Activated CD4-positive, alpha-beta T cell treated with anti-CD3 and anti-CD28 coated beads for 36 hours (primary cell): ENCODE measurements around the gene SLC33A1. TPM values are rescaled to one million over a fixed set of nuclear protein-coding genes. Genes with fewer than 3 reads are reported as not detected.
"Not testable (repeated sequence)": the region's sequence is repeated elsewhere in the genome, so short reads cannot be mapped to it uniquely, and the experiment has no call there.

Experiments used
- ATAC-seq: fragments of 200-7000 bp; cut with Tn5 transposase; one replicate; pipeline ENCODE4 v1.10.0; 2021; ENCODE audit warnings: mild to moderate bottlenecking, moderate library complexity
- CTCF ChIA-PET: fragments of 350-600 bp; sonication (Branson Sonifier 250); formaldehyde crosslinking; loops from one replicate; lab custom pipeline; 2021; ENCODE audit warnings: antibody characterized with exemption; lab: Charles Lee
- POLR2A ChIA-PET: fragments of 350-600 bp; sonication (Branson Sonifier 250); formaldehyde crosslinking; loops from one replicate; lab custom pipeline; 2021; ENCODE audit warnings: antibody characterized with exemption, inconsistent platforms; lab: Charles Lee
- DNase-seq: peaks from one replicate; pipeline ENCODE4 v3.0.0-alpha.2; 2020
- H3K27ac Mint-ChIP-seq: one replicate; pipeline ENCODE4 v1.8.0; 2021; ENCODE audit warnings: mixed read lengths
- H3K27me3 Mint-ChIP-seq: one replicate; pipeline ENCODE4 v1.8.0; 2021; ENCODE audit warnings: mixed read lengths
- H3K36me3 Mint-ChIP-seq: one replicate; pipeline ENCODE4 v1.8.0; 2021; ENCODE audit warnings: low read depth, mixed read lengths
- H3K4me1 Mint-ChIP-seq: one replicate; pipeline ENCODE4 v1.8.0; 2021; ENCODE audit warnings: mixed read lengths
- H3K4me3 Mint-ChIP-seq: one replicate; pipeline ENCODE4 v1.8.0; 2021; ENCODE audit warnings: mild to moderate bottlenecking, moderate library complexity, mixed read lengths
- H3K9me3 Mint-ChIP-seq: one replicate; pipeline ENCODE4 v1.8.0; 2021; ENCODE audit warnings: low read depth, mixed read lengths
- intact Hi-C, 2 experiments: fragments of 100-400 bp; cut with DNase I in 1 of 2; cut with micrococcal nuclease in 1 of 2; formaldehyde crosslinking; loops; one replicate each; pipeline versions ENCODE4 v1.14.2 to v1.15.1; 2022 to 2024; cut with DNase I, micrococcal nuclease
- total RNA-seq, 2 experiments: library from RNA; stranded (reverse); gene quantifications; one replicate each; pipeline ENCODE4 v1.2.3, GENCODE V29; 2021

The SLC33A1 gene
- total RNA-seq, 2 experiments from 2014 or later = 19.2 to 19.9 TPM

DNA sequence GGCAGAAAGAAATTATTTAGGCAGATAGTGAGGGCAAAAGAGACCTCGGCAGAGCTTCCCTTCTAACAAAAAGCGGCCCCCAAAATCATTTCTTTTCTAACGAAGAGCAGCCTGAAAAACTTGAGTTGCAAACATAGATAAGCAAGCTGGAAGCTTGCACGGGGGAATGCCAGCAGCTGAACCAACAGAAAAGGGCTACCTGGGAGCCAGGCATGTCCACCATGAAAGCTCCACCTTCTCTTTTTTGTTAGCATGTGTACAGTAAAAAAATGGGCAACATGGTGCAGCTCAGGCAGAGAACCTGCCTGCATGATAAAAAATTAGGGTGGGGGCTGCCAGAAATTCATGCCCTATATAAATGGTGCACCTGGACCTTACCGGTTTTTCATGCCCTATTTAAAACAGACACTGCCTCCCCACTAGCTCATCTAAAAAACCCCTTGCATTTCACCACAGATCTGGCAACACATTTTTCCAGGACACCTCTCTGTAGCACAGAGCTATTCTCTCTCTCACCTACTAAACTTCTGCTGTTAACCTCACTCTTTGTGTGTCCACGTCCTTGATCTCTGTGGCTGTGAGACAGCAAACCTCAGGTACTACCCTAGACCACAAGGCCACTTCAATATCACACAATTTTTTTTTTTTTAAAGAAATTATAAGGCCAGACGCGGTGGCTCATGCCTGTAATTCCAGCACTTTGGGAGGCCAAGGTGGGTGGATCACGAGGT is 18.7 kb downstream of the SLC33A1 start:
- Mint-ChIP-seq H3K27ac (no peak overlapping the region), H3K27me3 (no peaks in the 10 kb centered on the region), H3K4me3 (no peak overlapping the region), H3K36me3 (peaks cover 10% of the 10 kb centered on the region), H3K9me3 (no peaks in the 10 kb centered on the region), H3K4me1 (no peaks in the 10 kb centered on the region)
- ChIA-PET CTCF (interaction anchor here (0.7 to 1.2 kb wide), 2 partner anchors 8 to 29 kb away, joined by 3 to 8 read pairs; partner anchors contain the start of gene C3orf33), POLR2A (no interaction called here)
- ATAC-seq (no peak), DNase-seq (no peak)
- intact Hi-C loops = no loop called here

DNA sequence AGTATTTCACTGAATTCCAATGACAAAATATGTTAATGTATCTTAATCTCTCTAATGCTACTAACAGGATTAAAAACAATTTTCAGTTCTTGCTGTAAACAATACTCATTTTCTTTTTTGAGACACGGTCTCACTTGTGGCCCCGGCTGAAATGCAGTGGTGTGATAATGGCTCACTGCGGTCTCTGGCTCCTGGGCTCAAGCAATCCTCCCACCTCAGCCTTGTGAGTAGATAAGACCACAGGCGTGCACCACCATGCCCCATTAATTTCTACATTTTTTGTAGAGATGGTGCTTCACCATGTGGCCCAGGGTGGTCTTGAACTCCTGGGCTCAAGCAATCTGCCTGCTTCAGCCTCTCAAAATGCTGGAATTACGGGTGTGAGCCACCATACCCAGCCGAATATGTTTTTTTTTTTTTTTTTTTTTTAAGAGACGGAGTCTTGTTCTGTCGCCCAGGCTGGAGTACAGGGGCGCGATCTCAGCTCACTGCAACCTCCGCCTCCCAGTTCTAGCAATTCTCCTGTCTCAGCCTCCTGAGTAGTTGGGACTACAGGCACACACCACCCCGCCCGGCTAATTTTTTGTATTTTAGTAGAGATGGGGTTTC is 25.6 kb downstream of the SLC33A1 start:
- ATAC-seq, POLR2A ChIA-PET, H3K27me3 Mint-ChIP-seq, H3K4me3 Mint-ChIP-seq, DNase-seq, H3K4me1 Mint-ChIP-seq, H3K27ac Mint-ChIP-seq, intact Hi-C loops, H3K9me3 Mint-ChIP-seq, H3K36me3 Mint-ChIP-seq: not testable (repeated sequence)
- CTCF ChIA-PET = interaction anchor here (1.6 kb wide), 1 partner anchor 22 kb away, joined by 4 read pairs; the partner anchor contains the start of gene C3orf33

DNA sequence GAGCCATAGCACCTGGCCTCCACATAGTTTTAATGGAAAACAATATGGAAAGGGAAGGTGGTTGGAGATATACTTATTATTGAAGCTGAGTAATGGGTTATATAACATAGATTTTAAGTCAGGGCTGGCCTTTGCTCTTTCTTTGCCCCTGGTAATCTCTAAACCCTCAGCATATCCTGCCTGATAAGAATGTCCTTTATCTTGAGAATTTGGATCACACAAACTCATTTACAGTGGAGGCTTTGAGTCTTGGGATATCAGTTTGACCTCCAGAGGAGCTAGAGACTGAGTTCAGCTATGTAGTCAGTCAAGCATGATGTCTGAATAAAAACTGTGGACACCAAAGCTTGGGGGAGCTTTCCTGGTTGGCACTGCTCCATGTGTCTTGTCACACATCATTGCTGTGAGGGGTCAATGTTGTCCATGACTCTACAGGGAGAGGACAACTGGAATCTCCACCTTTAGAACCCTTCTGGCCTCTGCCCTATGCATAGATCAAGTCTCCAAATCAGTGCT is 39.1 kb downstream of the SLC33A1 start:
- H3K9me3 Mint-ChIP-seq = no peaks in the 10 kb centered on the region
- ChIA-PET CTCF (interaction anchor here (0.9 to 1.2 kb wide), 2 partner anchors 9 to 34 kb away, joined by 3 to 5 read pairs; partner anchors contain the start of gene C3orf33), POLR2A (no interaction called here)
- H3K27me3 Mint-ChIP-seq = peaks cover 3% of the 10 kb centered on the region
- intact Hi-C loops = loop anchor here in 1 of 2 experiments (2.0 kb wide), 1 partner anchor 30 kb away; no protein-coding TSS in a partner anchor
- no peak for ATAC-seq
- no peak overlapping the region for H3K27ac Mint-ChIP-seq
- no peak for DNase-seq
- no peak overlapping the region for H3K4me3 Mint-ChIP-seq
- no peaks in the 10 kb centered on the region for H3K36me3 Mint-ChIP-seq
- H3K4me1 Mint-ChIP-seq = no peaks in the 10 kb centered on the region

DNA sequence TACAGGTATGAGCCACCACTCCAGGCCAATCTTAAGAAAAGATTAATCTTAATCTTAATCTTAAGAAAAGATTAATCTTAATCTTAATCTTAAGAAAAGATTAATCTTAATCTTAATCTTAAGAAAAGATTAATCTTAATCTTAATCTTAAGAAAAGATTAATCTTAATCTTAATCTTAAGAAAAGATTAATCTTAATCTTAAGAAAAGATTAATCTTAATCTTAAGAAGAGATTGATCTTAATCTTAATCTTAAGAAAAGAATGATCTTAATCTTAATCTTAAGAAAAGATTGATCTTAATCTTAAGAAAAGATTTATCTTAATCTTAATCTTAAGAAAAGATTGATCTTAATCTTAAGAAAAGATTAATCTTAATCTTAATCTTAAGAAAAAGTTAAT is 41.0 kb downstream of the SLC33A1 start:
- intact Hi-C loops, H3K27me3 Mint-ChIP-seq, H3K4me1 Mint-ChIP-seq, H3K36me3 Mint-ChIP-seq, DNase-seq, ATAC-seq, H3K9me3 Mint-ChIP-seq, H3K4me3 Mint-ChIP-seq, H3K27ac Mint-ChIP-seq, CTCF ChIA-PET, POLR2A ChIA-PET: not testable (repeated sequence)

DNA sequence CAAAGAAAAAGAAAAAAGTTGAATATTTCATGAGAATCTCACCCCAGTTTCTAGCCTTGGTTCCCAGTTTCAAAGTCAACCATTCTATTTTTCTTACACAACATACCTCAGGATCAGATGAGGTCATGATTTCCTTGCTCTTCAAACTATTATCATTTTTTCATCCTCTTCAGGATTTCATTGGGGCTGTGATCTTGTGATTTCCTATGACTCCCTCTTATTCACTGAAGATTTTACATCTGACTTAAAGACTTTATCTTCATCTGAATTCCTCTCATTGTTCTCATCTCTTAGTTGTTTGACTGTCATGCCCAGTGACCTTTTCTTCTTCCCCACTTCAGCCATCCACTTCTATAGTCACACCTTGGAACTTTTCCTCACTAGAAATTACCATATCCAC is 45.0 kb downstream of the SLC33A1 start:
- H3K4me1 Mint-ChIP-seq = peaks cover 10% of the 10 kb centered on the region
- POLR2A ChIA-PET = no interaction called here
- ATAC-seq (no peak), DNase-seq (no peak)
- no peaks in the 10 kb centered on the region for H3K36me3 Mint-ChIP-seq
- no peak overlapping the region for H3K4me3 Mint-ChIP-seq
- CTCF ChIA-PET = no interaction called here
- no peak overlapping the region for H3K27ac Mint-ChIP-seq
- H3K27me3 Mint-ChIP-seq = peaks cover 9% of the 10 kb centered on the region
- intact Hi-C loops = no loop called here
- no peaks in the 10 kb centered on the region for H3K9me3 Mint-ChIP-seq

DNA sequence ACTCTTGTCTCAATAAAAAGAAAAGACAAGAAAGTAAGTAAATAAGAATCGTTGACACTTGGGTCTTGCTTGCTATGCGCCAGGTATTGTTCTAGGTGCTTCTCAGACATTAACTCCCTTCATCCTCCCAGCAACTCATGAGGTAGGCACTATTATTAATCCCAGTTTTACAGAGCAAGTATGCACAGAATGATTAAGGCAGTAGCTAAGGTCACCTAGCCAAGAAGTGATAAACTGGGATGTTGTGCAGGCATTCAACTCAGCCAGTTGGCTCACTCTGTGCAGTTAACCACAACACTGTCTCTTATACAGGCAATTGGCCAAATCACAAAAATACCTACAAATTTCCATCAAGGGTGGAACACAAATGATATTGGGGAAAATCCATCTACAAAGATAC is 46.4 kb downstream of the SLC33A1 start:
- intact Hi-C loops = loop anchor here (2.0 kb wide), 3 partner anchors 47 to 63 kb away; partner anchors contain the start of genes GMPS (in 1 of the 2), PLCH1 (in 1 of the 2) and SLC33A1 (in 1 of the 2)
- Mint-ChIP-seq H3K9me3 (no peaks in the 10 kb centered on the region), H3K4me1 (peaks cover 10% of the 10 kb centered on the region), H3K4me3 (no peak overlapping the region), H3K27me3 (peaks cover 9% of the 10 kb centered on the region), H3K36me3 (peaks cover 3% of the 10 kb centered on the region), H3K27ac (no peak overlapping the region)
- DNase-seq (no peak), ATAC-seq (no peak)
- CTCF ChIA-PET = no interaction called here
- POLR2A ChIA-PET = no interaction called here

DNA sequence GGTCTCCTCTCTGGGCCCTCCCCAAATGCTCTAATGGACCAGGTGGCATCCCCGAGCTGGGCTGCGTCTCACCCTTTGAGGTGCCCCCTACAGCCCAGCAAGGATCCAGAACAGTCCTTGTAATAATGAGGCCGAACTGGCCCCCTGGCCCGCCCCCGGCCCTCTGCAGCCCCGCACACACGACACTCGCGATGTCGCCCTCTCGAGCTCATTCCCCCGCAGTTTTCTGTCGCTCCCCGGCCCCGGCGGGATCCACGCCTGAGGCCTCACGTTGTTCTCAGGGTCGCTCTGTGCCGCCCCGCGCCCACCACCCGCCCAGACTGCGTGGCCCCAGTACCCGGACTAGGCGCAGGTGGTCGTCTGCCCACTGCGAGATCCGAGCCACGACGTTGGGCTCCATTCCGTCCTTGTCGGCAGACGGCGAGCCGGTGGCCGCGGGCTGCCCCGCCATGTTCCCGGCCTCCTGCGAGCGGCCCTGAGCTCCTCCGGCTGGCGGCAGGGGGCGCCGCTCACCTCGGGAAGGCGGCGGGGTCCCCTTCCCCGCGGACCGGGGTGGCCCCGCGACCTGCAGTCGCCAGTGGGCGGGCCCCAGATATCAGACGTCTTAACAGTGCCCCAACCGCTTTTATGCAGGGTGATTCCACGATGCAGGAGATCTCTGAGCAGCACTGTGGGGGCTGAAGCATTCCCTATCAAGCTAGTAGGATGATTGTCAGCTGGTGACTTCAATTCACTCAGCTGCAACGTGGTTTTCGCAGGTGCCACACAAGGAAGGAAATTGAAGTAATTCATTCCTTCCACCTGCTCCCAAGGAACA is 48.2 kb downstream of the SLC33A1 start, which contains the start of gene C3orf33:
Gene C3orf33 (minus strand): TSS at position 477 of the 817 bp plus-strand sequence. CDS start 26 bp downstream, at position 451.
- peak within 1 kb of the TSS; percentile 81 for H3K4me3 Mint-ChIP-seq
- peak; percentile 87 for DNase-seq
- intact Hi-C loops = loop anchor here (1.0 to 2.0 kb wide), 5 partner anchors 48 to 65 kb away; partner anchors contain the start of genes GMPS (in 2 of the 2), SLC33A1 (in 2 of the 2) and PLCH1 (in 1 of the 2)
- H3K4me1 Mint-ChIP-seq = peaks cover 10% of the 10 kb centered on the region
- POLR2A ChIA-PET = interaction anchor here (0.6 to 2.6 kb wide), 5 partner anchors 48 to 67 kb away, joined by 3 to 19 read pairs (median 5); partner anchors contain the start of genes GMPS and PLCH1
- no peaks in the 10 kb centered on the region for H3K9me3 Mint-ChIP-seq
- peak within 1 kb of the TSS; percentile 84 for H3K27ac Mint-ChIP-seq
- peak; percentile 98 for ATAC-seq
- H3K36me3 Mint-ChIP-seq = peaks cover 7% of the 10 kb centered on the region
- CTCF ChIA-PET = interaction anchor here (0.5 to 2.8 kb wide), 47 partner anchors 8 to 1285 kb away, joined by 3 to 19 read pairs (median 4); partner anchors contain the start of genes GMPS and SLC33A1
- peaks cover 9% of the 10 kb centered on the region for H3K27me3 Mint-ChIP-seq

DNA sequence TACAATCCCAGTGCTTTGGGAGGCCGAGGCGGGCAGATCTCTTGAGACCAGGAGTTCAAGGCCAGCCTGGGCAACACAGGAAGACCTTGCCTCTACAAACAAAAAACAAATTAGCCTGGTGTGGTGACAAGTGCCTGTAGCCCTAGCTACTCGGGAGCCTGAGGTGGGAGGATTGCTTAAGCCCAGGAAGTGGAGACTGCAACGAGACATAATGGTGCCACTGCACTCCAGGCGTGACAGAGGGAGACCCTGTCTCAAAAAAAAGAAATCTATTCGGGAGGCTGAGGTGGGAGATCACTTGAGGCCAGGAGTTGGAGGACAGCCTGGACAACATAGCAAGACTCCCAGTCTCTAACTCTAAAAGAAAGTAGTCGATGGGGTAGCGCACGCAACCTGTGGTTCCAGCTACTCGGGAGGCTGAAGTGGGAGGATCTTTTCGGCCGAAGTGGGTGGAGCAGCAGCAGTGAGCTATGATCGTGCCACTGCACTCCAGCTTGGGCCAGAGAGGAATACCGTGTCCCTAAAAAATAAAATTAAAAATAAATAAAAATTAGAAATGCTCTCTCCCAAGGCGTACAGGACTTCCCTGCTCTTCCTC is 48.9 kb downstream of the SLC33A1 start:
- peaks cover 10% of the 10 kb centered on the region for H3K4me1 Mint-ChIP-seq
- H3K4me3 Mint-ChIP-seq = peak overlapping the region; percentile 81
- H3K36me3 Mint-ChIP-seq = peaks cover 11% of the 10 kb centered on the region
- ChIA-PET POLR2A (interaction anchor here (0.6 to 2.6 kb wide), 5 partner anchors 48 to 68 kb away, joined by 3 to 19 read pairs (median 5); partner anchors contain the start of genes GMPS and PLCH1), CTCF (interaction anchor here (0.5 to 2.8 kb wide), 41 partner anchors 9 to 739 kb away, joined by 3 to 19 read pairs (median 5); partner anchors contain the start of genes GMPS and SLC33A1)
- DNase-seq (peak; percentile 54), ATAC-seq (peak; percentile 28)
- no peaks in the 10 kb centered on the region for H3K9me3 Mint-ChIP-seq
- H3K27me3 Mint-ChIP-seq = peaks cover 6% of the 10 kb centered on the region
- H3K27ac Mint-ChIP-seq = peak overlapping the region; percentile 84
- intact Hi-C loops = no loop called here

DNA sequence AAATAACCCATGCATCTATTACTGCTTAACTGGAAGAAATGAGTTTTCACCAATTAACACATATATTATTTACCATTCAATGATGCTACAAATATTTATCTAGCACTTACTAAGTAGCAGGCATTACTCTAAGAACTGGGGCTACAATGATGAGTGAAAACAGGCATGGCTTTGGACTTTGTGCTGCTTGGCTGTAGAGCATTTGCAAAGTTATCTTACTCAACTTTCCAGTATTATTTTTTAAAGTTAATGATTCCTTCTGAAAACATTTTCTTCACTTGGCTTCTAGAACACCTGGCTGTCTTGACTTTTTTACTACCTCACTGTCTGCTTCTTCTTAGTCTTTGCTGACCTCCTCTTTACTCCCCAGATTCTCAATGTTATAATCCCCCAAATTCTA is 49.9 kb downstream of the SLC33A1 start:
- no peak overlapping the region for H3K27ac Mint-ChIP-seq
- ATAC-seq (no peak), DNase-seq (no peak)
- ChIA-PET POLR2A (no interaction called here), CTCF (interaction anchor here (2.8 kb wide), 1 partner anchor 68 kb away, joined by 13 read pairs; no protein-coding TSS in a partner anchor)
- no peaks in the 10 kb centered on the region for H3K9me3 Mint-ChIP-seq
- intact Hi-C loops = no loop called here
- H3K27me3 Mint-ChIP-seq = peaks cover 3% of the 10 kb centered on the region
- H3K36me3 Mint-ChIP-seq = peaks cover 17% of the 10 kb centered on the region
- peaks cover 10% of the 10 kb centered on the region for H3K4me1 Mint-ChIP-seq
- H3K4me3 Mint-ChIP-seq = no peak overlapping the region

DNA sequence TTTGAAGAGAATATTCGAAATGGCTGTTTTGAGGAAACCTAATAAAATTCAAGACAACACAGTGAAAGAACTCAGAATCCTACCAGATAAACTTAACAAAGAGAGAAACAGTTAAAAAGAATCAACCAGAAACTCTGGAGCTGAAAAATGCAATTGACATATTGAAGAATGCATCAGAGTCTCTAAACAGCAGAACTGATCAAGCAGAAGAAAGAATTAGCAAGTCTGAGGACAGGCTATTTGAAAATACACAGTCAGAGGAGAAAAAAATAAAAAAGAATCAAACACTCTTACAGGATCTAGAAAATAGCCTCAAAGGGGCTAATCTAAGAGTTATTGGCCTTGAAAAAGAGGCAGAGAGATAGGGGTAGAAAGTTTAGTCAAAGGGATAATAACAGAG is 61.7 kb downstream of the SLC33A1 start:
- no peak for ATAC-seq
- no peak for DNase-seq
- peaks cover 12% of the 10 kb centered on the region for H3K9me3 Mint-ChIP-seq
- no peak overlapping the region for H3K4me3 Mint-ChIP-seq
- no peaks in the 10 kb centered on the region for H3K27me3 Mint-ChIP-seq
- H3K36me3 Mint-ChIP-seq = peaks cover 34% of the 10 kb centered on the region
- no peaks in the 10 kb centered on the region for H3K4me1 Mint-ChIP-seq
- ChIA-PET CTCF (interaction anchor here (2.4 kb wide), 1 partner anchor 13 kb away, joined by 10 read pairs; the partner anchor contains the start of gene C3orf33), POLR2A (no interaction called here)
- H3K27ac Mint-ChIP-seq = no peak overlapping the region
- intact Hi-C loops = no loop called here
